Thymus (tissue), 11 donors: Measurements from ENCODE around the gene DNMT1. TPM values are rescaled to one million over a fixed set of nuclear protein-coding genes. Genes with fewer than 3 reads are reported as not detected.

Experiments
- DNase-seq, 9 donors: peaks; one replicate each; pipeline ENCODE4 v3.0.0-alpha.2; 2013; ENCODE audit warnings: low spot score in 9 of 9, low read depth in 6 of 9, missing footprints in 1 of 9
- H3K27ac ChIP-seq, 2 donors: one replicate each; pipeline ENCODE4 v1.5.1; 2013; ENCODE audit warnings: control low read depth in 1 of 2, low read depth in 1 of 2, low read length in 1 of 2, mild to moderate bottlenecking in 1 of 2, moderate library complexity in 1 of 2
- H3K27me3 ChIP-seq, 2 donors: one replicate each; pipeline ENCODE4 v1.5.1; 2013; ENCODE audit warnings: low read length in 1 of 2; ENCODE audit not compliant: control insufficient read depth in 2 of 2, insufficient read depth in 1 of 2
- H3K36me3 ChIP-seq, 2 donors: one replicate each; pipeline ENCODE4 v1.5.1; 2013; ENCODE audit warnings: low read length in 1 of 2, mild to moderate bottlenecking in 1 of 2, moderate library complexity in 1 of 2; ENCODE audit not compliant: control insufficient read depth in 2 of 2, insufficient read depth in 2 of 2
- H3K4me1 ChIP-seq, 2 donors: one replicate each; pipeline ENCODE4 v1.5.1; 2013; ENCODE audit warnings: low read length in 2 of 2; ENCODE audit not compliant: control insufficient read depth in 2 of 2, insufficient read depth in 2 of 2
- H3K4me3 ChIP-seq, 2 donors: one replicate each; pipeline ENCODE4 v1.5.1; 2013; ENCODE audit warnings: low read length in 2 of 2, control low read depth in 1 of 2, mild to moderate bottlenecking in 1 of 2
- H3K9me3 ChIP-seq, 2 donors: one replicate each; pipeline ENCODE4 v1.5.1; 2013; ENCODE audit warnings: low read length in 1 of 2, mild to moderate bottlenecking in 1 of 2; ENCODE audit not compliant: control insufficient read depth in 2 of 2, insufficient read depth in 1 of 2
- WGBS: extraction: QIAGEN DNeasy Blood & Tissue Kit; methylation state at CpG from one replicate; pipeline ENCODE4 v1.1.7; 2013; 5-methylcytosine and 5-hydroxymethylcytosine counted together
- polyA plus RNA-seq: library from polyadenylated mRNA; stranded (reverse); fragments of 200-250 nt; gene quantifications from one replicate; pipeline ENCODE4 v1.2.3, GENCODE V29; 2013
- total RNA-seq: library from RNA; stranded (reverse); fragments of 120-200 nt; gene quantifications from one replicate; pipeline ENCODE4 v1.2.4, GENCODE V29; 2013
- donor health status: healthy.

Gene DNMT1
- total and polyA plus RNA-seq, 2 donors: 46.0 to 65.0 TPM

DNA sequence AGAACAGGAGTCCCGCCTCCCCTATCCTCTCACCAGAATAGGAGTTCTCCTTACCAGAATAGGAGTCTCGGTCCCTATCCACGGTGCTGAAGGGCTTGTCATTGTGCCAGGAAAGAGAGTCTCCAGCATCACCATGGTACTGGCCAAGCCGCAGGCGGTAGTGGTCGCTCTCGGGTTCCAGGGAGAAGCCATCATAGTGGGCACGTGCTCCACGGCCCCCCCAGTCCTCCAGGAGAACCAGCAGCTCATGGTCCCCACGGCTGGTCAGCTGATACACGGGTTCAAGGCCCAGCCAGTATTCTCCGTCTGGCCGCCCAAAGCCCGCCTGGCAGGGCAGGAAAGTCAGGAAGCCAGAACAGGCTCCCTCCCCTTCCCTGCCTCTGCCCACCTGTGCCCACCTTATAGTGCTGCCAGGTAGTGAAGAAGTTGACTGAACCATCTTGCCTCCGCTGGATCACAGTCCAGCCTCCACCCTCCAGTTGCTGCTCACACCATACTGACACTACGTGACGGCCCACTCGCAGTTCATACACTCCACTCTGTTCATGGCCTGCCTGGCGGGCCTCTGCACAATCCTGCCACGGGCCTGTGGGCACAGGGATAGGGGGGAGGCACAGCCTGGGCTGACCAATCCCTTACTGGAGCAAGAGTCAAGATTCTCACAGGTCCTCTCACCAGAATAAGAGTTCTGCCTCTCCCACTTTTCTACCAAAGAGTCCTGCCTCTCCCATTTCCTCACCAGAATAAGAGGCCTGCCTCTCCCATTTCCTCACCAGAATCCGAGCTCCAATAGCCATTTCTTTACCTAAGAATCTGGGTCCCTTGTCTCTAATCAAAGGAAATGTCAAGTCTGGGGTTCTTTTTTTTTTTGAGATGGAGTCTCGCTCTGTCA, 101.2 kb downstream of the DNMT1 start:
- Histone ChIP-seq H3K4me1 (peaks cover 7 to 11% of the 10 kb centered on the region in 2 donors), H3K9me3 (peaks cover 1 to 8% of the 10 kb centered on the region in 2 donors), H3K27ac (no peak overlapping the region), H3K4me3 (no peak overlapping the region), H3K27me3 (no peaks in the 10 kb centered on the region), H3K36me3 (peaks cover 23 to 27% of the 10 kb centered on the region in 2 donors)
- no peak for DNase-seq
- 97% methylated on average over 22 of the region's 22 CpGs for WGBS

DNA sequence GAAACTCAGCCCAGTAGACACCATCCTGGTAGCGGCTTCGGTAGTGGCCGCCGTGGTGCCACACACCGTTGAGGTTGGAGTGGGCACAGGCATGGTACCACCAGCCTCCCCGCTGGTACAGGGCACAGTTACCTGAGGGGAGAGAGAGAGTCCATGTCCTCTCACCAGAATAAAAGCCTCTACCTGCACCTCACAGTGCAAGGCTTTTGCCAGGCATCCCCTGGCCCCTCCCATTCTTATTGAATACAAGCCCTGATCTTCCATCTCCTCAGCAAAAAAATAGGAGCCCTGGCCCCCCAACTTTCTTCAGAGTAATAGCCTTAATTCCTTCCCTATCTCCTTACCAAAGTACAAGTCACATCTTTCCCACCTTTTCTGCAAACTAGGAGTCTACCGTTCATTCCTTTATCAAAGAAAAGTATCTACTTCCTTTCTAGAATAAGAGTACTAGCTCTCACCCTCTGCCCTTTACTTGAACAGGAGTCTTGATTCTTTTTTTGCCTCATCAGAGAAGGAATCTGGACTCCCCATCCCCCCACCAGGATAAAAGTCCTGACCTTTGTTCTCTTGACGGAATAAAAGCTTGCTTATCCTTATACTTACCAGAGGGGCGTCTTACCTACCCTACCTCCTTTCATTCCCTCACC, 102.0 kb downstream of the DNMT1 start:
- 98% methylated on average over 9 of the region's 9 CpGs for WGBS
- H3K4me1 ChIP-seq: peaks cover 7 to 11% of the 10 kb centered on the region in 2 donors
- H3K27me3 ChIP-seq: no peaks in the 10 kb centered on the region
- no peak overlapping the region for H3K4me3 ChIP-seq
- no peak for DNase-seq
- H3K9me3 ChIP-seq: peaks cover 1 to 8% of the 10 kb centered on the region in 2 donors
- H3K27ac ChIP-seq: no peak overlapping the region
- H3K36me3 ChIP-seq: peaks cover 23 to 27% of the 10 kb centered on the region in 2 donors

DNA sequence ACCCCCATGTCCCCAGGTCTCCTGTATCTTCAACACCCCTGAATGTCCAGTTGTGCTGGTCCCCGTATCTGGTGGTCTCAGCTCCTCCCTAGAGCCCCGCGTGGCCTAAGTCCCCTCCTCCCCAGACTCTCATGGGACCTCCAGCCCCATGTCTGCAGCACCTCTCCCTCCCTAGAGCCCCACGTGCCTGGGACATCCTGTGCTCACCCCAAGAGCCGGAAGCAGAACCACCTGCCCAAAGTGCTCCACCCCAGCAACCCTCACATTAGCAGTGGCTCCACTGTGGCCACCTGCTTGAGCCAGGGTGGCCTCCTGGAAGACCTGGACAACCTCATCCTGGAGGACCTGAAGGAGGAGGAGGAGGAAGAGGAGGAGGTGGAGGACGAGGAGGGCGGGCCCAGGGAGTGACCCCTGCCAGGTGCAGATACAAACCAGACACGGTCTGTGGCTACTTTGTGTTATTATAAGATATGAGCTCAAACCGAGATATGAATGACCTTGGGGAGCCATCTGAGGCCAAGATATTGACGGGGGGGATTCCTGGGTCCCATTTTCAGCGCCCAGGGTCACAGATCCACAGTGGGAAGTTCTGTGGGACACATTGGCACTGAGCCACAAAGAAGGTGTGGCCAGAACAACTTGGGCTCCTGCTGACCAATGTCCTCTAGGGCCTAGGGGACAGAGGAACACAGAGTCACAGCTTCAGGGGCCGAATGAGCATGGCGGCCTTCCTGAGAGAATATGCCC, 102.7 kb downstream of the DNMT1 start:
- peaks cover 23 to 27% of the 10 kb centered on the region in 2 donors for H3K36me3 ChIP-seq
- H3K4me3 ChIP-seq: no peak overlapping the region
- H3K27me3 ChIP-seq: no peaks in the 10 kb centered on the region
- peaks cover 9 to 17% of the 10 kb centered on the region in 2 donors for H3K4me1 ChIP-seq
- no peak overlapping the region for H3K27ac ChIP-seq
- 94% methylated on average over 13 of the region's 13 CpGs for WGBS
- H3K9me3 ChIP-seq: peaks cover 1 to 8% of the 10 kb centered on the region in 2 donors
- DNase-seq: no peak

DNA sequence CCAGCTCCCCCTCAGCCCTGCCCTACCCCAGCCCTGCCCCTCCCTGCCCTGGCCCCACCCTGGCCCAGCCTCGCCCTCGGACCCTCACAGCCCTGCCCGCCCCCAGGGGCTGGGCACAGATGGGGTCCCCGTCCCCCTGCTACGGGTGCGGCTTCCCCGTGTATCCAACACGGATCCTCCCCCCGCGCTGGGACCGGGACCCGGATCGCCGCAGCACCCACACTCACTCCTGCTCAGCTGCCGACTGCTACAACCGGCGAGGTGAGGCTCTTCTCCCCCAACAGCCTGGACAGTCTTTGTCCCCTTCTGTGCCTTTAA, 103.4 kb downstream of the DNMT1 start:
- Histone ChIP-seq H3K36me3 (peaks cover 23 to 27% of the 10 kb centered on the region in 2 donors), H3K9me3 (peaks cover 1 to 8% of the 10 kb centered on the region in 2 donors), H3K27ac (no peak overlapping the region), H3K4me3 (no peak overlapping the region), H3K4me1 (peaks cover 7 to 16% of the 10 kb centered on the region in 2 donors), H3K27me3 (no peaks in the 10 kb centered on the region)
- WGBS: 98% methylated on average over 17 of the region's 17 CpGs
- DNase-seq: no peak

DNA sequence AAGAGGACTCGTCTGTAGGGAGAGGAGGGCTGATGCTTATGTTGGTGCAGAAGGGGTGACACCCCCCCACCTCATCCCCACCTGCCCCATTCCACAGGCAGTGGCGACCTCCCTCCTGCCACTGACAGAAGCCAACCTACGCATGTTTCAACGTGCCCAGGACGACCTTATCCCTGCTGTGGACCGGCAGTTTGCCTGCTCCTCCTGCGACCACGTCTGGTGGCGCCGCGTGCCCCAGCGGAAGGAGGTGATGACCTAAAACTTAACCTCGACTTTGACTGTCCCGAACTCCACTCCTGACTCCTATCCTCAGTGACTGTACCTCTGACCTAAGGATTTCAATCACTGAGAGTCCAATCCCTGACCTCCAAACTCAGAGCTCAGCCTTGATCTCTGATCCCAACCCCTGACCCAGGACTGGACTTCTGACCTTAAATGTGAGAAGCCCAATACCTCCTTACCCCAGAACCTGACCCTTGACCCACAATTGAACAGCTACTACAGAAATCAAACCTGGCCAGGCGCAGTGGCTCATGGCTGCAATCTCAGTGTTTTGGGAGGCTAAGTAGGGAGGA, 104.9 kb downstream of the DNMT1 start:
- DNase-seq: no peak
- peaks cover 0 to 3% of the 10 kb centered on the region in 2 donors for H3K9me3 ChIP-seq
- no peak overlapping the region for H3K4me3 ChIP-seq
- 94% methylated on average over 15 of the region's 15 CpGs for WGBS
- H3K36me3 ChIP-seq: peaks cover 23 to 27% of the 10 kb centered on the region in 2 donors
- no peaks in the 10 kb centered on the region for H3K27me3 ChIP-seq
- H3K4me1 ChIP-seq: peaks cover 12 to 17% of the 10 kb centered on the region in 2 donors
- no peak overlapping the region for H3K27ac ChIP-seq

DNA sequence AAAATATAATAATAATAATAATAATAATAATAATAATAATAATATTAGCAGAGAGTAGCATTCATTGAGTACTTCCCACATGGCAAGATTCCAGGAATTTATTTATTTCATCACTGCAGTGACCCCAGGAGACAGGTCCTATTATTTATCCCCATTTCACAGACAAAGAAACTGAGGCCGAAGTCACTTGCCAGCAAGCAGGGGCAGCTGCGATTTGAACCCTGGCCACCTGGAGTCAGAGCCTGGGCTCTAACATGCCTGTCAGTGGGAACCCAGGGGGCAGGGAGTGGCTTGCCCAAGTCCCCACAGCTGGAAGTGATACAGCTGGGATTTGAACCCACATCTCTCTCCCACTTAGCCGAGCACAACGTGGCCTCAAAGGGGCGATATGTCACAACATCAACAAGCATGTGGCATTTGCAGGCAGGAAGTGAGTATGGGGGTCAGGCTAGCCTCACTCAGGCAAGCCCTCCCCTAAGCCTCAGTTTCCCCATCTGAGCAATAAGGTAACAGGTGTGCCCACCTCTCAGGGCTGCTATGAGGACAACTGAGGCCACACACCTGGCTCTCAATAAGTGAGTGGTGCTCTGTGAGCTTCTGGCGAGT, 105.7 kb downstream of the DNMT1 start:
- peaks cover 12 to 17% of the 10 kb centered on the region in 2 donors for H3K4me1 ChIP-seq
- H3K27me3 ChIP-seq: no peaks in the 10 kb centered on the region
- H3K36me3 ChIP-seq: peaks cover 23 to 27% of the 10 kb centered on the region in 2 donors
- DNase-seq: no peak
- H3K27ac ChIP-seq: no peak overlapping the region
- H3K4me3 ChIP-seq: no peak overlapping the region
- no peaks in the 10 kb centered on the region for H3K9me3 ChIP-seq
- 99% methylated on average over 6 of the region's 6 CpGs for WGBS

DNA sequence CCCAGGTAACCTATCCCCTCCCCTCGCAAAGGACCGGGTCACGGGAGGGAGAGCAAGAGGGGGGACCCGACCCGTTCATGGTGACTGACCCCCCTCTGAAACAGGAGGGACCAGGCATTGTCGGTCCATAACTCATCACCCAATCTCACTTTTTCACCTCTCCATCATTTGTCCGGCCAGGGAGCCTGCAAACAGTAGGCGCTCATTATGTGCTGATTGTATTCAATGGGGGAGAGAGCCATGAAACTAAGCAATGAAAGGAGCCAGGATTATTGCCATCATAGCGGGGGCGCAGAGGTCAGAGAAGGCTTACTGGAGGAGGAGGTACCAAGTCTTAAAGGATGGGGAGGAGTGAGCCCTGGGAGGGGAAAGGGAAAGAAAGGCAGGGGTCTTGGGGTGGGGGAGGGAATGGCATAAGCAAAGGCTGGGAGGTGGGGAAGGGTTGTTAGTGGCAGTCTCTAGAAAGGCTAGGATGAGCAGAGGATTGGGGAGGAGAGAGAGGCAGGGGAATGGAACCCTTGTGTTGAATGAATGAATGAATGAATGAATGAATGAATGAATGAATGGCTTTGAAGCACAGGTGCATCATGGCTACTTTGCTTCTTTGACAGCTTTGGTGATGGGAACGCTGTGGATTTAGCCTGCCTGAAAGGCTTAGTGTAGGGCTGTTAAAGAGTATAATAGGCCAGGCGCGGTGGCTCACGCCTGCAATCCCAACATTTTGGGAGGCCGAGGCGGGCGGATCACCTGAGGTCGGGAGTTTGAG, 107.3 kb downstream of the DNMT1 start:
- WGBS: 96% methylated on average over 18 of the region's 18 CpGs
- no peak for DNase-seq
- Histone ChIP-seq H3K4me3 (peak overlapping the region in 1 of 2 donors; percentile 97), H3K4me1 (peaks cover 12 to 17% of the 10 kb centered on the region in 2 donors), H3K27me3 (no peaks in the 10 kb centered on the region), H3K36me3 (peaks cover 16 to 26% of the 10 kb centered on the region in 2 donors), H3K27ac (no peak overlapping the region), H3K9me3 (no peaks in the 10 kb centered on the region)

DNA sequence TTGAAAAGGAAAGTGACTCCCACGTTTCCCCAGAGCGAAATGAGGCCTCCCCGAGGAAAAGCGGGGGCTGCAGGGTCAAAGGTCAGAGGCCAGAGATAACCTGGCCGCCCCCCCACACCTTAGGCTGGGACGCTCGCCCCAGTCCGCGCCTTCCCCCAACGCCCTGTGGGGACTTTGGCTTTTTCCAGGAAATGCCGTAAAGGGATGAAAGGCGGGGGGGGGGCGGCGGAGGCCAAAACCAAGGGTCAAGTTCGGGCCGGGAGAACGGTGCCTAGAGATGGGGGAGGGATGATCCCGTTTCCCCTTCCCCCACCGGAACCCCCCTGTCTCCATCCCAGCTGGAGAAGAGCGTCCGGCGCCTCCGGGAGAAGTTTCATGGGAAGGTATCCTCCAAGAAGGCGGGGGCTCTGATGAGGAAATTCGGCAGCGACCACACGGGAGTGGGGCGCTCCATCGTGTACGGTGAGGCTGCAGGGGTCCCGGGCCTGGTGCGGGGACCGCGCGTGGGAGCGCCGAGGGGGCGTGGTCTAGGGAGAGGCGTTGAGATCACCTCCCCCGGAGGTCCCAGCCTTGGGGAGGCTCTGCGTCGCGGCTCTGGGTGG, 108.1 kb downstream of the DNMT1 start:
- Histone ChIP-seq H3K36me3 (peaks cover 11 to 21% of the 10 kb centered on the region in 2 donors), H3K4me1 (peaks cover 12 to 17% of the 10 kb centered on the region in 2 donors), H3K4me3 (peak overlapping the region; percentile 74 to 97), H3K27me3 (no peaks in the 10 kb centered on the region), H3K27ac (peak overlapping the region; percentile 64 to 78), H3K9me3 (no peaks in the 10 kb centered on the region)
- peak in 3 of 9 donors; percentile 17 to 43 (median 32) for DNase-seq
- 6% methylated on average over 43 of the region's 43 CpGs for WGBS
